ENCODE data around the gene KRT77. TPM values are rescaled to one million over a fixed set of nuclear protein-coding genes. Genes with fewer than 3 reads are reported as not detected.
"Not testable (repeated sequence)": the region's sequence is repeated elsewhere in the genome, so short reads cannot be mapped to it uniquely, and the experiment has no call there.

Gene KRT77
- total RNA-seq, 1 donor from 2014 or later, result not detected

DNA sequence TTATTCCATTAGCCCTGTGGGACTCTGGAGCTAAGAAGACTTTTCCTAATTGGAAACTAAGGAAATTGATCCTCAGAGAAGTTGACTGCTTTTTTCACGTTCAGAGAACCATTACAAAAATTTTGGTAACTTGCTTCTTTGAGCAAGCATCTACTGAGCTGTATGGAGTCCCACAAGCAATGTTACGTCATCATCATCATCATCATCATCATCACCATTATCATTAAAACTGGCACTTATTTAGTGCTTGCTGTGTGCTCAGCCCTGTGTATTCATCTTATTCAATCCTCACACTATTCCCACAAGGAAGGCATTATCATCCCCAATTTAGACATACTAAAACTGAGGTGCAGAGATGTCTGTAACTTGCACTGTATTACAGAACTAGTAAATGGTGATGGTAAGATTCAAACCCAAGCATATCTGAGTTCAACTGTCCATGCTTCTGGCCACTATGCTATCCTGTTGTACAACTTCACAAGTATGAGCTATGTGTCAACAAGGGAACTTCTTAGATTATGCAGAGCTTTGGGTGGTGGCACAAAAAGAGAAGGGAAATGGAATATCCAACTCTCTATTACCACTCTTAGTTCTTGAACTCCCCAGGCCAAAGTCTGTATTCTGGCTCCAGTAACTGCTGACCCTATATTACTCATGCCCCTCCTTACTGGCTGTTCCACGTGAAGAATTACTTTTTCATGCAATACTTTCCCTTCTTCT is 29.5 kb downstream of the KRT77 start:
- DNase-seq (ENCODE audit: low read depth) (no peak), FAIRE-seq (no peak)
- Histone ChIP-seq H3K36me3 (ENCODE audit: control insufficient read depth, insufficient read depth, low read length) (no peaks in the 10 kb centered on the region), H3K27me3 (ENCODE audit: control insufficient read depth, insufficient read depth, low read length) (peaks cover 3% of the 10 kb centered on the region), H3K4me3 (ENCODE audit: low read depth, low read length) (no peak overlapping the region)
- TF ChIP-seq, protein P1, sequence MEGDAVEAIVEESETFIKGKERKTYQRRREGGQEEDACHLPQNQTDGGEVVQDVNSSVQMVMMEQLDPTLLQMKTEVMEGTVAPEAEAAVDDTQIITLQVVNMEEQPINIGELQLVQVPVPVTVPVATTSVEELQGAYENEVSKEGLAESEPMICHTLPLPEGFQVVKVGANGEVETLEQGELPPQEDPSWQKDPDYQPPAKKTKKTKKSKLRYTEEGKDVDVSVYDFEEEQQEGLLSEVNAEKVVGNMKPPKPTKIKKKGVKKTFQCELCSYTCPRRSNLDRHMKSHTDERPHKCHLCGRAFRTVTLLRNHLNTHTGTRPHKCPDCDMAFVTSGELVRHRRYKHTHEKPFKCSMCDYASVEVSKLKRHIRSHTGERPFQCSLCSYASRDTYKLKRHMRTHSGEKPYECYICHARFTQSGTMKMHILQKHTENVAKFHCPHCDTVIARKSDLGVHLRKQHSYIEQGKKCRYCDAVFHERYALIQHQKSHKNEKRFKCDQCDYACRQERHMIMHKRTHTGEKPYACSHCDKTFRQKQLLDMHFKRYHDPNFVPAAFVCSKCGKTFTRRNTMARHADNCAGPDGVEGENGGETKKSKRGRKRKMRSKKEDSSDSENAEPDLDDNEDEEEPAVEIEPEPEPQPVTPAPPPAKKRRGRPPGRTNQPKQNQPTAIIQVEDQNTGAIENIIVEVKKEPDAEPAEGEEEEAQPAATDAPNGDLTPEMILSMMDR (IDR thresholded peaks at IDR 0.05; ENCODE audit: insufficient read depth, low read length, severe bottlenecking), result no peak

DNA sequence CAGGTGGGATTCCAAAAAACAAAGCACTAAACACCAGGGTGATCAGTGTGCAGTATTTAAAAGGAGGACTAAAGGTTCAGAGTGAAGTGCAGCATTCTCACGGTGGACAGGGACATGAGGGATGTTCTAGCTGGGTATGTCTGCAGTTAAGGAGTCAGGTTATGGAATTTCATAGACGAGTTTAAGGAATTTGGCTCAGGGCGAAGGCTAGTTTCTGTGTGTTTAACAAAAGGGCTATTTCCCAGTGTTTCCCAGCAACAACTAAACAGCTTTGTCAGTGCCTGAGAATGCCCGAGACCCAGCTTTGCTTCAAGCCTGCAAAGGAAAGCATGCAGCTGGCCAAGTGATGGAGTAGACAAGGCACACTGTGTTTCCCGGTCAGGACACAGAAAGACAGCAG is 30.1 kb downstream of the KRT77 start:
- no peak for FAIRE-seq
- TF ChIP-seq, protein P1 (IDR thresholded peaks at IDR 0.05; ENCODE audit: insufficient read depth, low read length, severe bottlenecking), result no peak
- Histone ChIP-seq H3K27me3 (ENCODE audit: control insufficient read depth, insufficient read depth, low read length) (peaks cover 3% of the 10 kb centered on the region), H3K4me3 (ENCODE audit: low read depth, low read length) (no peak overlapping the region), H3K36me3 (ENCODE audit: control insufficient read depth, insufficient read depth, low read length) (no peaks in the 10 kb centered on the region)
- DNase-seq (ENCODE audit: low read depth), result no peak

DNA sequence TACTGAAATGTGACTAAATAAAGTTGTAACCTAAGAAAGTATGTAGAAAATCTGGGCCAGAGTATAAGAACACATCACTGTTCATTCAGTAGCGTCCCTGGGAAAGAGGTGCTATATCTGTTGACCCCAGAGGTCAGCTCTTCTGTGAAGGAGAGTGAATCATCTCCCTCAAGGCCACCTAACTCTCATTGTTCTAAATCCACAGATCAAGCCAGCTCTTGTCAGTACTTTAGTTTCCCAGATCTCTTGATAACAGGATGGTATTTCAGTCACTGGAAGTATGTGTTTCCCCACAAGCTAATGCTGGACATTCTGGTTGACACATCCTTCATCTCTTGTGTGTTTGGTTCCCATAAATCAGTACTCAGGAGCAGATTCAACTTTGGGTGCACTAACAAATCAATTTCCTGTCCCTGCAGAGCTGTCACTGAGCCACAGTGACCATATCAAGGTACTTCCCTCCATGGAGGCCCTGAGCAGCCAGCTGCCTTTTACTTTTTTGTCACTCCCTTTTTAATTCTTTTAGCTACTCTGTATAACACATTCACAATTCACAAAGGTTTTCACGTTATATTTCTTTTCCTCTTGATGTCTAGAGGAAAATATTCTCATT is 30.9 kb downstream of the KRT77 start:
- TF ChIP-seq, protein P1 (IDR thresholded peaks at IDR 0.05; ENCODE audit: insufficient read depth, low read length, severe bottlenecking), result no peak
- Histone ChIP-seq H3K27me3 (ENCODE audit: control insufficient read depth, insufficient read depth, low read length) (no peaks in the 10 kb centered on the region), H3K4me3 (ENCODE audit: low read depth, low read length) (no peak overlapping the region), H3K36me3 (ENCODE audit: control insufficient read depth, insufficient read depth, low read length) (no peaks in the 10 kb centered on the region)
- FAIRE-seq, result no peak
- peak; percentile 91 for DNase-seq (ENCODE audit: low read depth)

DNA sequence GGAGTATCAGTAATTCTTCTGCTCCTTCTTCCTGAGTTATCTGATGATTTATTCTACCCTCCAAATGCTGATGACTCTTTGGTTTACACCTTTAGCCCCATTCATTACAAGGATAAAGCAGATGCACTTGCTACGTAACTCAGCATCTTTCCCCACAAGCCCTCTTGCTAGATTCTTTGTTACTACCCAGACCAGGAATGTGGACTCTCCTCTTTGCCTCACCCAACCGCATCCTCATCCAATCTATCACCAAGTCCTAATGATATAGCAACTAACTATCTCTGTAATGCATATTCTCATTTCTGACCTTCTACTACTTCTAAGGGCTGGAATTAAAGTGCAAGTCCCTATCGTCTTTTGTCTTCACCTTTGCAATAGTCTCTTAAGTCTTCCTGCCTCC is 32.4 kb downstream of the KRT77 start:
- FAIRE-seq (no peak), DNase-seq (ENCODE audit: low read depth) (peak; percentile 60)
- no peaks in the 10 kb centered on the region for H3K27me3 ChIP-seq (ENCODE audit: control insufficient read depth, insufficient read depth, low read length)
- H3K36me3 ChIP-seq (ENCODE audit: control insufficient read depth, insufficient read depth, low read length), result no peaks in the 10 kb centered on the region
- H3K4me3 ChIP-seq (ENCODE audit: low read depth, low read length), result no peak overlapping the region
- TF ChIP-seq, protein P1 (IDR thresholded peaks at IDR 0.05; ENCODE audit: insufficient read depth, low read length, severe bottlenecking), result no peak

DNA sequence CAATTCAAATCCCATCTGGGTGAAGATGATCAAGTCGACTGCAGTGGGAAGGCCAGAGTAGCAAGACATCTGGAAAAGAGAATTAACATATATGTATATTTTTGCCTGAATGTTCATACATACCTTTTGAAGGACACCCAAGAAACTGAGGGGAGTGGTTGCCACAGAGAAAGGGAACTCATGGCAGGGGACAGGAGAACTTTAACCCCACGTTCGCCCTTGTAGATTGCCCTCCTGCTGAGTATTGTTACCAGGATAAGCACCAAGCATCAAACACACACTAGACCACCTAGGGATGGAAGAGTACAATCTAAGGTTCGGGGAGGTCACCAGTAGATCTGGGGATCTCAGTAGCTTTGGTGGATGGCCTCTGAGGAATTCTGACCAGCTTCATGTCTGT is 32.8 kb downstream of the KRT77 start:
- Histone ChIP-seq H3K4me3 (ENCODE audit: low read depth, low read length) (no peak overlapping the region), H3K27me3 (ENCODE audit: control insufficient read depth, insufficient read depth, low read length) (no peaks in the 10 kb centered on the region), H3K36me3 (ENCODE audit: control insufficient read depth, insufficient read depth, low read length) (no peaks in the 10 kb centered on the region)
- TF ChIP-seq, protein P1 (IDR thresholded peaks at IDR 0.05; ENCODE audit: insufficient read depth, low read length, severe bottlenecking), result no peak
- FAIRE-seq, result no peak
- DNase-seq (ENCODE audit: low read depth), result no peak

DNA sequence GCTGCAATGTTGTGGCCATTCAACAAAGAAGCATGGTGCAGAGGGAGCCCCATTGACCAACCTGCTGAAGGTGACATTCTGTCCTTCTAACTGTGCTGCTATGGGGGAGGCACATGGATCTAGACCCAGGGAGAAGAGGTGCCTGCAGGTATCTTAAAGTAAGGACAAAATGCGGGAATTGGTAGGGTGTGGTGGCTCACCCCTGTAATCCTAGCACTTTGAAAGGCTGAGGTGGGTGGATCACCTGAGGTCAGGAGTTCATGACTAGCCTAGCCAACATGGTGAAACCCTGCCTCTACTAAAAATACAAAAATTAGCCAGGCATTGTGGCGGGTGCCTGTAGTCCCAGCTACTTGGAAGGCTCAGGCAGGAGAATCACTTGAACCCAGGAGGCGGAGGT is 33.4 kb downstream of the KRT77 start:
- not testable (repeated sequence) for DNase-seq (ENCODE audit: low read depth); H3K36me3 ChIP-seq (ENCODE audit: control insufficient read depth, insufficient read depth, low read length); H3K27me3 ChIP-seq (ENCODE audit: control insufficient read depth, insufficient read depth, low read length); H3K4me3 ChIP-seq (ENCODE audit: low read depth, low read length); FAIRE-seq

Measured in bronchial epithelial cell (primary cell).